Mesodermal cell (in vitro differentiated cells): ENCODE results near the gene WASHC2C.
"Not testable (repeated sequence)": the region's sequence is repeated elsewhere in the genome, so short reads cannot be mapped to it uniquely, and the experiment has no call there.

Experiments
- H3K27ac ChIP-seq: 2 replicates; pipeline ENCODE4 v1.7.0; 2013; ENCODE audit warnings: mild to moderate bottlenecking, low read depth, low read length, moderate library complexity; ENCODE audit not compliant: severe bottlenecking
- H3K36me3 ChIP-seq: 2 replicates; pipeline ENCODE4 v1.7.1; 2013; ENCODE audit warnings: mild to moderate bottlenecking, low read length, moderate library complexity; ENCODE audit not compliant: control insufficient read depth, insufficient read depth
- H3K4me1 ChIP-seq: one replicate; pipeline ENCODE4 v1.7.1; 2013; ENCODE audit warnings: mild to moderate bottlenecking, low read length; ENCODE audit not compliant: insufficient read depth, control insufficient read depth, poor library complexity, severe bottlenecking
- H3K4me3 ChIP-seq: 2 replicates; pipeline ENCODE4 v1.7.0; 2013; ENCODE audit warnings: low read length, control low read depth, mild to moderate bottlenecking; ENCODE audit not compliant: insufficient read depth, poor library complexity, severe bottlenecking; ENCODE audit errors: extremely low read depth
- H3K9me3 ChIP-seq: 2 replicates; pipeline ENCODE4 v1.7.1; 2013; ENCODE audit warnings: mild to moderate bottlenecking, low read length, moderate library complexity; ENCODE audit not compliant: control insufficient read depth
- WGBS, 2 experiments: methylation state at CpG; one replicate each; pipeline ENCODE4 v1.1.5; 2013; ENCODE audit warnings: missing lambda C conversion rate in 2 of 2; ENCODE audit not compliant: insufficient coverage in 2 of 2; 5-methylcytosine and 5-hydroxymethylcytosine counted together

Gene WASHC2C

DNA sequence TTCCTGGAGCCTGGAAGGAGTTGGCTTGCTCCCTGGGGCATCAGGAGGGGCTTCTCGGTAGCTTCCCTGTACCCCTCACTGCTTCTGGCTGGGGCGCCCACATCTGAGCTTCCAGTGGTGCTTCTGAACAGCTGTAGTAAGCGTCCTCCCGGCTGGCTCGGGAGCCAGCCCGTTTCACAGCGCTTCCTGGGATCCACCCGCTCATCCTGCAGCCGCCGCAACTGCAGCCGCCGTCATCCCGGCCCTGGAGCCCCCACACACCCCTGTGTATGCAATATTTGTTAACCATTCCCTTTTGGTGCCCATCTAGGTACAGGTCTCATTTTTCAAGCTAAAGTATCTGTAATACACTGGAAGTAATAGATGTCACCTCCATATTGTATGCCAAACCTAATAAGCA is 85.9 kb downstream of the WASHC2C start:
- WGBS, 2 experiments = 88 to 90% methylated on average over 10 to 12 of the region's 13 CpGs
- H3K4me3 ChIP-seq, H3K27ac ChIP-seq, H3K4me1 ChIP-seq, H3K36me3 ChIP-seq: not testable (repeated sequence)
- peaks cover 11% of the 10 kb centered on the region for H3K9me3 ChIP-seq

DNA sequence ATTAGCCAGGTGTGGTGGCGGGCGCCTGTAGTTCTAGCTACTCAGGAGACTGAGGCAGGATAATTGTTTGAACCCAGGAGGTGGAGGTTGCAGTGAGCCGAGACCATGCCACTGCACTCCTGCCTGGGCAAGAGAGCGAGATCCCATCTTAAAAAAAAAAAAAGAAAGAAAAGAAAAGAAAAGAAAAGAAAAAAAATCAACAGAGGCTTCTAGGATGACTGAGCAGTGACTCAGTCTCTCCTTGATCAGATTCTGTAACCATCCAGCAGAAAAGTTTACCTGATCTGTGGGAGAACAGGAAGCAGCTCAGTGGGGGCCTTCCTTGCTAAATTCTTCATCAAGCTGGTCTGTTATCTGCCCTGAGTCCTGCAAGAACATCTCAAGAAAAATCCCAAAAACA is 87.1 kb downstream of the WASHC2C start:
- not testable (repeated sequence) for H3K36me3 ChIP-seq, H3K4me1 ChIP-seq, H3K4me3 ChIP-seq, H3K27ac ChIP-seq
- WGBS, 2 experiments = 90 to 100% methylated on average over 2 to 3 of the region's 4 CpGs
- peaks cover 18% of the 10 kb centered on the region for H3K9me3 ChIP-seq

DNA sequence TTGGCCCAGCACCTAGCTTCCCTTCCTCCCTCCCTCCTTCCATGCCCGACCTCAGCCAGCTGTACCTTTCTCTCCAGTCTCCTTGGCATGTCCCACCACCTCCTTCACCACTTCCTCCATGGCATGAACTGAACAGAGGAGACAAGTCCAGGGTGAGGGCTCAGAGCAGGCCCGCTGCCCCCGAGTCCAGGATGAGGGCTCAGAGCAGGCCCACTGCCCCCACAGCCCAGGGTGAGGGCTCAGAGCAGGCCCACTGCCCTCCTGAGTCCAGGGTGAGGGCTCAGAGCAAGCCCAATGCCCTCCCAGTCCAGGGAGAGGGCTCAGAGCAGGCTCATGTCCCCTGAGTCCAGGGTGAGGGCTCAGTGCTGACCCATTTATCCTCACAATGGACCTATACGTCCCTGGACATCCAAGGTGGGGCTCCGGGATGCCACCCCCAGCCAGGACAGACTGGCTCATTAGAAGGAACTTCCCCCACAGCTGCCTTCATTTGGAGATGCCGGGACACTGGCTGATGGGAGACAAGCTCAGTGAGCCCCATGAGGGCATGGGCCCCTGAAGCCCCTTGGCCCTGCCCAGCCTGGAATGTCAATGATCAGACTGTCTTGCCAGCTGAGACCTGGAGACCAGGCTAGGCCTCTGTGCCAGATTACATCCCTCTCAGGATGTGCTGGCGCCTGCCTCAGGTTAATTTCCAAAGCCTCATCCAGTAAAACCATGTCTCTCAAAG is 90.2 kb downstream of the WASHC2C start:
- no peaks in the 10 kb centered on the region for H3K36me3 ChIP-seq
- H3K4me3 ChIP-seq = no peak overlapping the region
- WGBS, 2 experiments = 86 to 93% methylated on average over 6 to 7 of the region's 7 CpGs
- peaks cover 6% of the 10 kb centered on the region for H3K4me1 ChIP-seq
- H3K27ac ChIP-seq = no peak overlapping the region
- peaks cover 18% of the 10 kb centered on the region for H3K9me3 ChIP-seq

DNA sequence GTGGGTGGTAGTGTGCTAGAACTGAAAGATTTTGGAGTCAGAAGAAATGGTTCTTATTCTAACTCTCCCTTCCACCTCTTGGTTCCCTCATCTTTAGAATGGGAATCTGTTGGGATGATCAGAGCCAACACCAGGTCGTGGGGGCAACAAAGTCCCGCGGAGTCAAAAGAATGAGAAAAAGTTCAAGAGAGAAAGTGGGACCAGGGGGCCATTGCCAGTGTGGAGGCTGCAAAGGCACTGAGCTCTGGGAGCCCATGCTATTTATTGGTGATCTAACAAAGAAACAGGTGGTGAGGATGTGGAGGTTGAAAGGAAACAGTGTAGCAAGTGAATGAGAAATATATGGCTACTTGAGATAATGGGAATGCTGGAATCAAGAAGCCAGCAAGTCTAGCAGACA is 90.8 kb downstream of the WASHC2C start:
- Histone ChIP-seq H3K36me3 (no peaks in the 10 kb centered on the region), H3K9me3 (peaks cover 18% of the 10 kb centered on the region), H3K27ac (no peak overlapping the region), H3K4me1 (peaks cover 6% of the 10 kb centered on the region), H3K4me3 (no peak overlapping the region)
- 89% methylated on average over 3 of the region's 3 CpGs; no CpG with 5 or more reads in 1 of the 2 experiments for WGBS, 2 experiments

DNA sequence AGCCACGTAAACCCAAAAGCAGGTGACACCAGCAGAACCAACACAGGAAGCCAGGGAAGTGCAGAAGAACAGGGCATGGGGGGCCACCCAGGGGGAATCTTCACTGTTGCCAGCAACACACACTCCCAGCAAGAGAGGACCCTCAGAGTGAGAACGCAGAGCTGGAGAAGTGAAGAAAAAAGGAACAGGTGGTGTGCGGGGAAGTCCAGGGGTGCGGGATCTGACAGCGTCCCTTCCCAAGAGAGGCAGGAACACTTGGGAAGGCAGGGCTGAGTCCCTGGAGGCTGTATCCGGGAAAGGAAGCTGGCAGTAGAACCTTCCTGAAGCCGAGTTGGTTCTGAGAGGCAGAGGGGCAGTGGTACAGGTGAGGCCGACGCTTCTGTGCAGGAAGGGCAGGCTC is 92.5 kb downstream of the WASHC2C start:
- 69 to 81% methylated on average over 4 to 9 of the region's 9 CpGs for WGBS, 2 experiments

DNA sequence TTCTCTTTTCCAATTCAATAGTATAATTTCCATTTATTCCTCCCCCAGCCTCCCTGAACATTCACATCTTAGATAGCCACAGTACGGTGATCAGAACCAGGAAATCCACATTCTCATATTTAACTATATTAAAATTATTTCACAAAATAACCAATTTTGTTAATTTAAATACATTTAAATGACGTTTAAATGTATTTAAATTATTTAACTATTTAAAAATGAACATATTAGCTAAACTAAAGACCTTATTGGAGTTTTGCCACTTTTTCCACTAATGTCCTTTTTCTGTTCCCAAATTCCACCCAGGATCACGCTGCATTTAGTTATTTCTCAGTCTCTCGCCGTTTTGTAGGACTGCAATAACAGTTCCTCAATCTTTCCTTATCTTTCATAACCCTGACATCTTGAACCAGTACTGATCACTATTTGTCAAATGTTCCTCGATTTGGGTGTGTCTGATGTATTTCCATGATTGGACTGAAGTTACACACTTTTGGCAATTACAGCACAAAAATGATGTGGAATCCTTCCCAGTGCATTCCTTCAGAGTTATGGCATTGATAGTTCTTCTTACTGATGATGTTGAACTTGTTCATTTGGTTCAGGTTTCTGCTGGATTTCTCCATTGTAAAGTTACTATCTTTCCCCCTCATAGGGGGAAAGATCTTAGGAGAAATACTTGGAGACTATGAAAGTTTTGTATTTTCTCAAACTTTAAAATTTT is 93.2 kb downstream of the WASHC2C start:
- not testable (repeated sequence) for H3K4me1 ChIP-seq, H3K36me3 ChIP-seq, H3K27ac ChIP-seq, H3K4me3 ChIP-seq
- H3K9me3 ChIP-seq = peaks cover 18% of the 10 kb centered on the region
- 96 to 100% methylated on average over 2 to 3 of the region's 6 CpGs for WGBS, 2 experiments

More for the DNA sequence above, 92.5 kb downstream of the WASHC2C start:
- no peaks in the 10 kb centered on the region for H3K36me3 ChIP-seq
- H3K4me1 ChIP-seq = peaks cover 2% of the 10 kb centered on the region
- peaks cover 18% of the 10 kb centered on the region for H3K9me3 ChIP-seq
- no peak overlapping the region for H3K27ac ChIP-seq
- H3K4me3 ChIP-seq = no peak overlapping the region

DNA sequence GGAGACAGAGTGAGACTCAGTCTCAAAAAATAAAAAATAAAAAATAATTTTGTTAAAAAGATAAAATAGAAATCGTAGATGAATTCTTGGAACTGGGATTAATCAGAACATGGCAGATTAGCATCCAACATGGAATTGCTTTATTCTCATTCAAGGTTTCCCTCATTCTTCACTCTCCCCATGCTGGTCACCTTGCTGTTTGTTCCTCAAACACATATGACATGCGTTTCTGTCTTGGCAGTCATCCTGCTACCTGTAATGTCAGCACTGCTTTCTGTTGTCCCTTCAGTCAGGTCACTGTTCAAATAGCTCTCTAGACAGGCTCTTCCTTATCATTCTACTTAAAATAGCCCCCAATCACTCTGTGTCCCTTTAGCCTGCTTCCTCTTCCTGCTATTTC is 95.9 kb downstream of the WASHC2C start:
- not testable (repeated sequence) for H3K9me3 ChIP-seq, H3K4me1 ChIP-seq, H3K27ac ChIP-seq, H3K4me3 ChIP-seq, H3K36me3 ChIP-seq
- WGBS, 2 experiments = no CpG with 5 or more reads among the region's 2 CpGs
